ENCODE data around the gene ATF3.

Gene ATF3

DNA sequence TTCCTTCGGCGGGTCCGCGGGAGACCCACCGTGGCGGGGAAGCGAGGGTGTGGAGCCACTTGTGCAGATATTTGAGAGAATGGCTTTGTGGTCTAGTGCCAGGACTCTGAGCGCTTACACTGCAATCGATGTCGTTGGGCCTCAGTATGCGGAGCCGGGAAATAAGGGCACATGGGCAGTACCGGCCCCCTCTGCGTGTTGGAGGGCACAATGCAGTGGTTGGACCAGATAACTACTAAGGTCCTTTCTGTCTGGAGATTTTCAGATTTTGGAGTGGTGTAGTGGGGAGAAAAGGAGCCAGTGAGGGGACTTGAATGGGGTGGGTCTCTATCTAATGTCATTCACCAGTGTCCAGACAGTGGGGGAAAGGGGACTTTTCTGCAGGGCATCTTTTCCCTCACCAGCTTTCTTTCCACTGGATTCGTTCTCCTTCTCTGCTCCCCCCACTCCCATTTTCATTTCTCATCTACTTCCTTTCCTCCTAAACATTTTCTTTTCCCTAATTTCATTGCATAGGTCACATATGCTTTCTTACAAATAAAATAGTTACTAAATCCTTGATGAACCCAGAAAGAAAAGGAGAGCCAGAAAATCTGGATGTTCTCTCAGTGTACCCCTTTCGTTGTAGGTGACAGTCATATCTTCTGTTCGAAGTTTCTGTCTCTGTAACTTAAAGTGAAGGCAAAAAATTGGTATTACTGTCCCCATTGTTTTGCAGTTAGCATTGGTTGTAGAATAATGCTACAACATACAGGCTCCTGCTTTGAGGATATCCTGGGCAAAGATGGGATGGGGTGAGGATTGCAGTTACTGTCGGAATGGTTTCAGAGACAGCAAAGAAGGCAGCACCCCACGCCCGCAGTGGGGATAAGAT is 1.4 kb downstream of the ATF3 start:
- DNase-seq: no peak

DNA sequence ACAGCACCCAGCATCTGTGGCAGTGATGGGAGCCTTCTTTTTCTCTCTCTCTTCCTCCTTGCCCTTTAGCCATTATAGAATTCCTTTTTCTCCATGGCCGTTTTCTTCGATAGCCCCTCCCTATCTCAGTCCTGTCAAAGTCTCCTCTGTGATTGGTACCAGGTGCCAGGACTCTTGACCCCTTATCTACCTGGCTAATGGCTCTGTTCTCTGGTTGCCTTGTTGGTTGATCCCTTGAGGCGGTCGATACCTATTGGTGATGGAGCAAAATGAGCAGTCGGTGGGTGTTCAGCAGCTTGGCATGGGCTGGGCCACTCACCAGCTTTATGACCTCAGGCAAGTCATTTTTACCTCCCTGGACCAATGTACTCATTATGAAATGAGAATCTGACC is 2.0 kb downstream of the ATF3 start:
- no peak for DNase-seq

DNA sequence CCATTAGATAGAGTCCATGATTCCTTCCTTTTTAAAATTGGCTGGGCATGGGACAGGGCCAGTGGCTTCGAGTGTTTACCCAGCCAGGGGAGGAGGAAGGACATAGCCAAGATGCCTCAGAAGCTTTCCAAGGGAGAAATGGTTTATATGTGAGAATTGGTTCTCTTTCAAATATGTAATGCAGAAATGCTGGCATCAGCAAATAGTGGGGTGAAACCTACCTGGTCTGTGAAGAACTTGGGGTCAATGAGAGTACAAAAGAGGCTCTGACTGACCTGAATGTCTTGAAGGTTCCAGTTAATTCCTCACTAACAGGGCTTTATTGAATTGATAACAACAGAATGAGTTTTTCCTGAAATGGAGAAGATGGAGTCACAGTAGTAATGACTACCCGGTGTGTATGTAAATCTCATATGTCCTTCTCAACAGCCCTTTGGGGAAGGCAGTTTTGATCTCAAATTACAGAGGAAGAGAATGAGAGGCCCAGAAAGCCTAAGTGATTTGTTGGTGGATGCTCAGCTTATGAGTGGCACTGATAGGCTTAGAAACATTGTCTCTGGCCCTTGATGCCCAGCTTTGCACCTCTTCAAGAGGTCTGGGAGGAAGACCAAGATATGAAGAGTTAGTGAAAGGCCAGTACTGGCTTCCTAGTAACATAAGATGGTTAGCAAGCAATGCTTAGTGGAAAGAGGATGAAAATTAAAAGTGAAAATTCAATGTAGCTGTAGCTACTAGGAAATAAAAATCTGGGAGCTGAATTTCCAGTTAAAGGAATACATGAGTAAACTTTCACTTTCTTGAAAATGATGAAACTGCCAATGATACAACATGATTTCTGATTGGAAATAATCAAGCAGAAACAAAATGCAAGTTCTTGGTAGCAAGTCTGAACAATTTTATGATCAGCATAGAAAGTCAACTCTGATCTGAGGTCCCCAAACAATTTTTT is 2.7 kb downstream of the ATF3 start:
- no peak for DNase-seq

DNA sequence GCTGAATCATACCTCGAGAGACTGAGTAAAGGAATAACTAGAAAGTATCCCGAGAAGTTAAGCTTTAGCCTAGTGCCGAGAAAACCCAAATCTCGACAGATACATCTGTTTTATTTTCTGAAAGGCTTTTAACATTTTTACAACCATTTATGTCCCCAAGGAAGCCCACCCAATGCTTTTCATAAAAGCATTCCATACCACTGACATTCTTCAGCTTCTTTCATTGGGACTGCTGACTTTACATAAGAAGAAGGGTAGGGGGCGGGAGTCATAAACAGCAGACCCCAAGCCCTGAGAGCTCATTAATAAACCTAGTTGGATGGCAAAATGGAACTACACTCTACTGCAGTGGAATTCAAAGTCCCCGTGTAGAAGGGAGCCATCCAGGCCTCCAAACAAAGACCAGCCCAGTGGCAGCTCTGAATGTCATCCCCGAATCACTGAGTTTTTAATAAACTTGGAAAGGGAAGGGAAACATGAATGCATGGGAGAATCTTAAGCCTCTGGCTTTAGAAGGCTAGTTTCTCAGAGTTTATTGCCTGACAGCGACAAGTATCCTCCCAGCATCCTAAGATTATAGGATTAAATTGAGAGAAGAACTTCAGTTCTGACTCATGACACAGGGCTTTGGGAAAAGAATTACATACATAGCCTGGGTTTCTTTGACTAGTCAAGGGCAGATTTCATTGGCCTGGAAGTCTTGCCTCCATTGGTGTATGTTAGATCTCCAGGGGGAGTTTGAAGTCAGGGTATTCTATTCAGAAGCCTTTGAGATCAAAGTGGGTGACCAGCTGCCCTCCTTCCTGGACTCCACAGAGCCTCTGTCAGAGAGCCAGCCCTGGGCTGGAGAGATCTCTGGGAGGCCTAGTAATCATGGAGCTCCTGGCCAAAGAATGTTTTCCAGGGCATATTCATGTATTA is 3.7 kb downstream of the ATF3 start:
- no peak for DNase-seq

DNA sequence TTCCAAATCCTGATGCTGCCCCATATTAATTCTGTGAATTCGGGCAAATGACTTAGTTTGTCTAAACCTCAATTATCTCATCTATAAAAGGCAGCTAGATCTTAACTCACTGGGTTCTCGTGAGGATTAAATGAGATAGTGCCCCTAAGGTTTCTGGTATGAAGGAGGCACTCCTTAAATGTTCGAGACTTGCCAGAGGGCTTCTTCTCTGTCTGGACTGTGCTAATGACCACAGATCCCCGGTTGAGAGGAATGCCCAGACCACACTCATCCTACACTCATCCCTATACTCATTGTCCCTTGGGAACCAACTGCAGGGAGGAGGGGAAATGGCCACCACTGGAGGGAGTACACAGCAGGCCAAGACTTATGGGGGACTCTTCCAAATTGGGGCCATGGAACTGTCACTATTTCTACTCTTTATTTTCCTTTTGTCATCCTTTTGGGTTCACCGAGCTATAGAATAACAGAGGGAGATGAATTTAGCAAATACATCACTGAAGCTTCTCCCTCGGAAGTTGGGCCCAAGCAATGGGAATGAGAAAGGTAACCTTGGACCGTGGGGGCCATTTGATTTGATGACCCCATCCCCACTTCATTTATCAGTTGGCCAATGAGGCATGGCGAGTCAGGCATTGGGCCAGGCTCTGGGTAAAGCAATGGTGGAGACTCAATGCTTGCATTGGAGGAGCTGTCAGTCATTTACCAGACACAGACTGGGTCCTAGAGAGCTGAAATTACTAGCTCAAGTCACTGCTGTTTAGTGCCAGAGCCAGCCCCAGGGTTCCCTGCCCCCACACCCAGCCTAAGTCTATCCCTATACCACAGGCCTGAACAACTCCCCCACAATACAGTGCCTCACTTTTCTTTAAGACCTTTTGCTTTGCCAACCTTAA is 5.1 kb downstream of the ATF3 start:
- DNase-seq: no peak

DNA sequence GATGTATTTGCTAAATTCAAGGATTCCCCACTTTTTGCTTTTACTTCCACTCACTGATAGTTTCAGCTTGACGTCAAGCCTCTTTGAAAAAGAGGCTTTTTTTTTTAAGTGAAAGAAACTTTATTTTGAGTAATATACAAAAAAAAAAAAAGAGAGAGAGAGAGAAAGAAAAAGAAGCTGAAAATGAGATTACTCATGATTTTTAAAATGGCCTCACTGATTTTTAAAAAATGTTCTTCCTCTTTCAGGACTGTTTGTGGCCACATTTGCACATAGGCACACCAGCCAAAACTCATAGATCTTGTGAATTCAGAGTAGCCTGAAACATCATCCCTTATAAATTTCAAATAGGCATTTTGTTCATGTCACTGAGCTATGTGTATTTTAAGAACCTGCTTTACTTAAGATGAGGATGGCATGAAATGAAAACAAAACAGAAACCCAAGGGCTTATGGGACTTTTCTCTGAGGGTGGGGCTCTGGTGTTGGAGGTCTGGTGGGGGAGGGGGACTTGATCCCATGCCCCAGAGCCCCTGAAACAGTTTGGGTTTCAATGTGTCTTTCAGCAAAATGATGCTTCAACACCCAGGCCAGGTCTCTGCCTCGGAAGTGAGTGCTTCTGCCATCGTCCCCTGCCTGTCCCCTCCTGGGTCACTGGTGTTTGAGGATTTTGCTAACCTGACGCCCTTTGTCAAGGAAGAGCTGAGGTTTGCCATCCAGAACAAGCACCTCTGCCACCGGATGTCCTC is 6.1 kb downstream of the ATF3 start:
- DNase-seq: no peak

DNA sequence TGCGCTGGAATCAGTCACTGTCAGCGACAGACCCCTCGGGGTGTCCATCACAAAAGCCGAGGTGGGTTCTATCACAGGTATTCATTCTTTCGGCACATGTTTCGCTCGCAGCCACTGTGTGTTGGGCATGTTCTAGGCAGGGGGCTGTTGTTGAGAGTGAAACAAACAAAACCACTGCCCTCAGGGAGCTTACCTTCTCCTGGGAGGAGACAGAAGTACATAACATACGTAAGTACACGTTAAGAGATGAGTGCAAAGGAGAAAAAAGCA is 6.6 kb downstream of the ATF3 start:
- DNase-seq: no peak

DNA sequence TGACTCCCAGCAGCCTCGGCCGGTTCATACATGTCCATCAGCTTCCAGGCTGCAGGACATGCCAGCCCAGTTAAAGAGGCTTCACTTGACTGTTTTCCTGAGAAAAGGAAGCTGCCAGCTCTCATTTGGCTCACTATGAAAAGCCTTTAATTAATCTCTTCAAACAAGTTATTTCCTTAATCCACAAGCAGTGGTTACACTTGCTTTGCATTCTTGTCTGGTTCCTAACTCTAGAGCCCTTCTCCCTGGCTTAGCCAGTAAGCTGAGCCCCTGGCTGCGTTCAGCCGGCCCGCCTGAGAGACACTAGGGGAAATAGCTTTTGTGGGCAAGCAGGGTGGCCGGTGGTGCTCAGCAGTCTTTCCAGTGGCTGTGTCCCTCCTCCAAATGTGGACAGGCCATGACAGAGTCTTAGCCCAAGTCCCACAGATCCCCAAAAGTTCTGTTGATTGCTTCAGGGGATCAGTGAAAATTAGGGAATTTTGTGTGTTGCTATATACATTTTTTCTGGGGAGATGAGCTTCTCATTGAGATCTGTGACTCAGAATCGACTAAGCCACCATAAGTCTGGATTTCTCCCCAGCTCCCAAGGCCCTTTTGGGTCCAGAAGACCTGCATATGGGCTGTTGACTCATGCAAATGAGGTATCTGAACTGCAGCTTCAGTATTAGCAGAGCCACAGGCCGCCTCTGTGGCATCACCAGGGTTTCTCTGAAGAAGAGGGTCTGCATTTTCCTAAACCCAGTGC is 10.1 kb downstream of the ATF3 start:
- no peak for DNase-seq

DNA sequence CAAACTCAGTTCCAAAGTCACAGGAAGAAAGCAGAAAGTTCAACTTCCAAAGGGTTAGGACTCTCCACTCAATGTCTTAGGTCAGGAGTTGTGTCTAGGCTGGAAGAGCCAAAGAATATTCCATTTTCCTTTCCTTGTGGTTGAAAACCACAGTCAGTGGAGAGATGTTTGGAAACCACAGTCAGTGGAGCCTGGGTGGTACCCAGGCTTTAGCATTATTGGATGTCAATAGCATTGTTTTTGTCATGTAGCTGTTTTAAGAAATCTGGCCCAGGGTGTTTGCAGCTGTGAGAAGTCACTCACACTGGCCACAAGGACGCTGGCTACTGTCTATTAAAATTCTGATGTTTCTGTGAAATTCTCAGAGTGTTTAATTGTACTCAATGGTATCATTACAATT is 11.7 kb downstream of the ATF3 start:
- no peak for DNase-seq

DNA sequence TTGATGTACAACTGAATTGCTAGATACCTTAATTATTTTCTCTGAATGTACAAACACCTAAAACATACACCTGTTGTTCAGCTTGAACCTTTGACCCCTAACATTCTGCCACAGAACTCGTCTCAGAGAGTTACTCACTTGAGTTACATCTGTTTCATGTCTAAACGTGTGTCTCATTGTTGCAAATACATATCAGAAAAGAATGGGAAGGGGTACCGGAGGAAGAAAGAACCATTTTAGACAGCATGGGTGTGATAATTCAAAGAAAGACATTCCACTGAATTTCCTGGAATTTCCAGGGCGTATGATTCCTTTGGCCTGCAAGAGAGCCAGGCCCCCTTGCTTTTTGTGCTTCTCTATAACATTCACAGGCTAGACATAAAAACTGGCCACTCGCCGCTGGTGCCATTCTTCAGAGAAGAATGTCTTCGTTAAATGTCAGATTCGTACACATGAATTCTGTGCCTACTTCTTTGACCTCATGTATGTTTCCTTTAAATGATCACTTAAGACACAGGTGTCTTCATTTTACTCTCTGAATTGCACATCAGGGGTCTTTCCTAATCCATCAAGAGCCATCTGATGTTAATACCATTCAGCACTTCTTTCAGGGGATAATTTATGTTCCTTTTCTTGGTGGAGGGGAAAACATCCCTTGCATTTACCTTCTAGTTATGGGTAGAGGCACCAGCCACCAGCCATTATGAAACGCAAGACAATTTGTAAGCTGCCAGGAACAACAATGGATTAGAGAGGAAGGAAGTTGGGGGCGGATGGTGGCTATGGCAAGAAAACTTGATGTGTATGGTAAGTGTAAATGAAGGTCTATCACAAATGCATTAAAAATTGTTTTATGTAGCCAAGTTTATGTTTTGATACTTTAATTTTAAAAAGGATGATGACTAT is 12.7 kb downstream of the ATF3 start:
- DNase-seq: no peak

DNA sequence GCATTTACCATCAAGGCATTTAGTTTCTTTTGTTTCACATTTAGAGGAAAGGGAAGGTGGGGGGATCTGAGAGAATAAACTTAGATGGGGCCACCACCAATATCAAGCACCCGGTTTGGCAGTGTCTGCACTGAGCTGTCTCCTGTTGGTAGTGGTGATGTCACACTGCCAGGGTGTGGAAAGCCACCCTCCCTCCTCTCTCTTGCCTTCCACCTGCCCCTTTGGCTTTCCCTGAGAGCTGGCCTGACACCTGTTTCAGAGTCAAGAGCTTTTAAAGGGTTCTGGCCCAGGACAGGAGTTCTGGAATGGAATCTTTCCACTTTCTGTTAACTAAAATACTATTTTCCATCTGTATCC is 13.4 kb downstream of the ATF3 start:
- DNase-seq: no peak

DNA sequence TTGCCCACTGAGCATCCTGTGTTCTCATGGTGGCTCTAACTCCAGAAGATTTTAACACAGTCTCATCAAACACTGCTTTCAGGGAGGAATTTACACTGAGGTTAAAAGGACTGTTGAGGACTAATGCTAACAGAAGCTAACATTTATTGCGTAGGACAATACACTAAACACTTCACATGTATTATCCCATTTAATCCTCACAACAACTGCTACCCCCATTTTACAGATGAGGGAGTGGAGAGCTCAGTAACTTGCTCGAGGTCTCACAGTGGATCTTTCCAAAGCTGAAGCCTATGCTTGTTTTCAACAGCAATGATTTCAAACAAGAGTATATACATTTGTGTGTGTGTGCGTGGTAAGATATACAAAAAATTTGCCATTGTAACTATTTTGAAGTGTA is 13.9 kb downstream of the ATF3 start:
- no peak for DNase-seq

DNA sequence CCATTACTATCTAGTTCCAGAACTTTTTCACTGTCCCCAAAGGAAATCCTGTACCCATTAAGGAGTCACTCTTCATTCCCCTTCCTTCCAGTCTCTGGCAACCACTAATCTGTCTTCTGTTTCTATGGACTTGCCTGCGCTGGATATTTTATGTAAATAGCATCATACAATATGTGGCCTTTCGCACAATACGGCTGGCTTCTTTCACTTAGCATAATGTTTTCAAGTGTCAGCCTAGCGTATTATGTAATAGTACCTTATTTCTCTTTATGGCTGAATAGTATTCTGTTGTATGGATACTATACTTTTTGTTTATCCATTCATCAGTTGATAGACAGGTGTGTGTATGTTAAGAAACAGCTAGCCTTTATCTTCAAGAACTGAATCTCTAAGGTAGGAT is 14.3 kb downstream of the ATF3 start:
- no peak for DNase-seq

DNA sequence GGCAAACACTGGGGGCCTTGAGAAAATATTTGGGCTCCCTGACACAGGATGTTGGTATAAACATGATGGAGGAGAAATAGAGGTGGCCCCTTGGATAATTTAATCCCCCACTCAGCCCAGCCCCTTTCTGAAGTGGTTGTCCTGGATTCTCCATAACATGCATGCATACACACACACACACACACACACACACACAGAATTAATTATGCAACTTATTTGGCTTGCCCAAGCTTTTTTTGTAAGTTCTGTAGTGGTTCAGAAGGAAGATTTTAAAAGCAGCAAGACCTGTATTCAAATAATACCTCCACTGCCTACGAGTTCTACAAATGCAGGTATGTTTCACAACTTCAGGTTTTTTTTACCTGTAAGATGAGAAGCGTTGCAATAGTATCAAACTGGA is 15.0 kb downstream of the ATF3 start:
- DNase-seq: no peak

DNA sequence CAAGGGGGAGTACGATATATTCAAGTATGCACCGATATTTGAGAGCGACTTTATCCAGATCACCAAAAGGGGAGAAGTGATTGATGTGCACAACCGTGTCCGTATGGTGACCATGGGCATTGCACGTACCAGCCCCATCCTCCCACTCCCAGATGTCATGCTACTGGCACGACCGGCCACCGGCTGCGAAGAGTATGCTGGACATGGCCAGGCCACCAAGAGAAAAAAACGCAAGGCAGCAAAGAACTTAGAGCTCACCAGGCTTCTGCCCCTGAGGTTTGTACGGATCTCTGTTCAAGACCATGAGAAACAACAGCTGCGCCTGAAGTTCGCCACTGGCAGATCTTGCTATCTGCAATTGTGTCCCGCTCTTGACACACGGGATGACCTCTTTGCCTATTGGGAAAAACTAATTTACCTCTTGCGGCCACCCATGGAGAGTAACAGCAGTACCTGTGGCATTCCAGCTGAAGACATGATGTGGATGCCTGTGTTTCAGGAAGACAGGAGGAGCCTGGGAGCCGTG is 16.5 kb downstream of the ATF3 start:
- DNase-seq: no peak

DNA sequence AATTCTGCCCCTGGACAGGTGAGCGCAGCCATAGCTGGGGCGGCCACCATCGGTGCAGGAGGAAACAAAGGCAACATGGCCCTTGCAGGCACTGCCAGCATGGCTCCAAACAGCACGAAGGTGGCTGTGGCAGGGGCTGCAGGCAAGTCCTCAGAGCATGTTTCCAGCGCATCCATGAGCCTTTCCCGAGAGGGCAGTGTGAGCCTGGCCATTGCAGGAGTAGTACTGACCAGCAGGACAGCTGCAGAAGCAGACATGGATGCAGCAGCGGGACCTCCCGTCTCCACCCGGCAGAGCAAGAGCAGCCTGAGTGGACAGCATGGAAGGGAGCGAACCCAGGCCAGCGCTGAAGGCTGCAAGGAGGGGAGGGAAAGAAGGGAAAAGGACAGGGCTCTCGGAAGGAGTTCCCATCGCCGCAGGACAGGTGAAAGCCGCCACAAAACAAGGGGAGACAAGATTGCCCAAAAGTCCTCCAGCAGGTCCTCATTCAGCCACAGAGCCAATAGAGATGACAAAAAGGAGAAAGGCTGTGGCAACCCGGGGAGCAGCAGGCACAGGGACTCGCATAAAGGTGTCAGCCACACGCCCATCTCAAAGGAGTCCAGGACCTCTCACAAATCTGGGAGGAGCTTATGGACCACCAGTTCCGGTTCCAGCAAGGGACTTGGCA is 17.4 kb downstream of the ATF3 start:
- DNase-seq: no peak

DNA sequence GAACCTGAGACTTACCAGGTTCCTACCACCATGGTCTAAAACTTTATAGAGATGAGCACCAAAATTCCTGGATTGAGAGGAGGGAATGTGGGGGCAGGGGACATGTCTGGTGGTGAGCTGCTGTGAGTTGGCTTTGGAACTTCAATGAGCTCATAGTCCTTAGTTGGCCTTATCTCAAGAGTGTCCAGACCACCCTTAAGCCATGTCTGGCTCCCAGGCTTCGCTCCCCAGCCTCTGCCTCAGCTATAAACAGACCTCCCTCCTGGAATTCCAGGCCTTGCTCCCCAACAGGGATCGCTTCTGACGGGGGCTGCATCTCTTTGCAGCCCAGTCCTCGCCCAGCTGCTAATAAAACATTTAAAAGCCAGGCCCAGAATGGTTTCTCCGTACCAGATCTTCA is 19.5 kb downstream of the ATF3 start:
- no peak for DNase-seq

DNA sequence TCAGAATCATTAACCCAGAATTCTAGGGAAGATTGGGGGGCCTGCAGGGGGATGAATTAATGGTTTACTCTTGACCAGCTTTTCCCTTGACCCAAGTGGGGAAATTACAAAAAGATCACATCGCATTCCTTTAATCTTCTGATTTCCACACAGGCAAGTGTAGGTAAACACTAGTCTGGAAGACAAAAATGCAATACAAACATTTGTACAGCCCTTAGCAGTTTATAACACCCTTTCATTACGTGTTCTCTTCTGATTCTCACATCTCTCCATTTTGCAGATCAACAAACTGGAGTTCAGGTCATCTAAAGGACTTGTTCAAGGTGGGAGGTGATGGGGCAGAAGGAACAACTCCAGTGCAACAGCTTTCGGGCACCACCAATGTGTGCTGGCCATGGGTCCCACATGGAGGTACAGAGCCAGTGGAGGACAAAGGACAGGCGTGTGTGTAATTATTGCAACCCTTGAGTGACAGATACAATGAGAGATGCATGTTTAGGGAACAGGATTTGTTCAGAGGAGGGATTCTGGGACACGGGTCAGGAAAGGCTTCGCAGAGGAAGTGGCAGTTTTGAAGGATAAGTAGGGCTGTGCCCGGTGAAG is 20.4 kb downstream of the ATF3 start:
- DNase-seq: no peak
